GM19324 (cell line): ENCODE data around the gene HOXA3.

ENCODE experiments used
- ATAC-seq: cut with Tn5 transposase; IDR thresholded peaks from one replicate; pipeline ENCODE4 v1.9.1; 2021; ENCODE audit warnings: mild to moderate bottlenecking, moderate library complexity; ENCODE audit not compliant: unreplicated experiment, low FRiP score

Gene HOXA3

GRCh38 chr7:27157702-27158431, 5.5 kb upstream of the HOXA3 start:
- no peak for ATAC-seq

DNA sequence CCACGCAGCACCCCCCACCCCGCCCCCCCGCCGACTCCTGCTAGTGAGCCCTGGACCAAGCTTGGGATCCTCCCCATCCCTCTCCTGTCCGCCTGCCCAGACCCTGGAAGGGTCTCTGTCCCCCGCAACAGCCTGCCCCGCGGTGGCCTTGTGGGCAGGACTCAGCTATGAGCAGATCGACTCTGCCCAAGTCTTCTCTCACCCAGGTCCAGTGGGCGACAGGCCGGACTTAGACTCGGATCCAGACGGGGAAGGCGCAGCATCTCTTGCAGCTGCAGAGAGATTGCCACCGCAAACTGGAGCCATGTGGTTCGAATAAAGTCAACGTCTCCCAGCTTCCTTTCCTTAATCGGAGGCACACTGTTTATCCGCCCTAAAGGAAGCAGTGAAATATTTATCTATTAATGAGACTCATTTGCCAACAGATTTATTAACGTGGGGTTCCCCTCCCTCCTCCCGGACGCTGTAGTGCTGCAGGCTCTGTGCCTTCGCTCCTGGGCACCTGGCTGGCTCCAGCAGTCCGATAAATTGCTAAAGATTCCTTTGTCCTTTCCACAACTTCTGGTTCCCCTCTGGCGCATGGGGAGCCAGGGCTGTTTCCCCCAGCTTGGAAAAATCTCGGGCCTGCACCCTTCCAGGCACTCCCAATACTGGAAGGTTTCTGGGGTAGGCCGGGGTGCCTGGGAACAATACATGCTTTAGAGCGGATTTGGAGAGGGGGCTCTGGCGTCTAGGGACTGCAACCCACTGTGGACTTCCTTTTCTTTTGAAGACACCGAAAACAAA, 4.7 kb upstream of the HOXA3 start:
- no peak for ATAC-seq

DNA sequence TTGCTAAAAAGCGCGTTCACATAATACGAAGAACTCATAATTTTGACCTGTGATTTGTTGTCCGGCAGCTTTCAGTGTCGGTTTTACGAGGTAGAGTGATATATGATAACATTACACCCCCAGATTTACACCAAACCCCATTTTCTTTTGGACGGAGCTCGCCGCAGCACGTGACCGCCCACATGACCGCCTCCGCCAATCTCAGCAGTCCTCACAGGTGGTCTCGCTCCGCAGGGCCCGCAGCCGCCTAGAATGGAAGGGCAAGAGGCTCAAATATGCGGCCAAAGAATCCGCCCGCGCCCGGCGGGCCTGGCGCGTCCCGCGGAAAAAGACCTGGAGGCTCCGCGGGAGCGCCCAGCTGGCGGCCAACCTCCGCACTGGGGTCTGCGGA, 4.1 kb upstream of the HOXA3 start, which contains the start of gene HOXA7:
HOXA7 (minus strand) TSS at position 168 of the 391 bp plus-strand sequence; CDS start at position 38, 130 bp downstream.
- no peak for ATAC-seq

DNA sequence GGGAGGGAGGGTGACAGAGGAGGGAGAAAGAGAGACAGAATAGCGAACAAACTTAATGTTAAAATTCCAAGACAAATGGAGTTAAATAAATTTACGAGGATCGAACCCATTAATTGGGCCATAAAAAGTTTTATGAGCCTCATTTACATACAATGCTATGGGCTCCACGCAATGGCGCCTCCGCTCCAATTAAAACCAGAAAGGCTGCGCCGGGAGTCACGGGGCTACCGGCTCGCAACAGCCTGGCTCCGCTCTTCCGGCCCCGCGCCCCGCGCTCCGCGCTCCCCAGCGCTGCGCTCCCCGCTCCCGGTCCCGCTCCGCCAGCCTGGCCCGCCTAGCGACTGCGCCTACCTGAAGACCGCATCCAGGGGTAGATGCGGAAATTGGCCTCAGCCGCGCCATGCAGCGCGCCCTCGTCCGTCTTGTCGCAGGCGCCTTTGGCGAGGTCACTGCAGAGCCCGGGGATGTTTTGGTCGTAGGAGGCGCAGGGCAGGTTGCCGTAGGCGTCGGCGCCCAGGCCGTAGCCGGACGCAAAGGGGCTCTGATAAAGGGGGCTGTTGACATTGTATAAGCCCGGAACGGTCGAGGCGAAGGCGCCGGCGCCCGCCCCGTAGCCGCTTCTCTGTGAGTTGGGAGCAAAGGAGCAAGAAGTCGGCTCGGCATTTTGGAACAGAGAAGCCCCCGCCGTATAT, 3.6 kb upstream of the HOXA3 start:
- no peak for ATAC-seq

DNA sequence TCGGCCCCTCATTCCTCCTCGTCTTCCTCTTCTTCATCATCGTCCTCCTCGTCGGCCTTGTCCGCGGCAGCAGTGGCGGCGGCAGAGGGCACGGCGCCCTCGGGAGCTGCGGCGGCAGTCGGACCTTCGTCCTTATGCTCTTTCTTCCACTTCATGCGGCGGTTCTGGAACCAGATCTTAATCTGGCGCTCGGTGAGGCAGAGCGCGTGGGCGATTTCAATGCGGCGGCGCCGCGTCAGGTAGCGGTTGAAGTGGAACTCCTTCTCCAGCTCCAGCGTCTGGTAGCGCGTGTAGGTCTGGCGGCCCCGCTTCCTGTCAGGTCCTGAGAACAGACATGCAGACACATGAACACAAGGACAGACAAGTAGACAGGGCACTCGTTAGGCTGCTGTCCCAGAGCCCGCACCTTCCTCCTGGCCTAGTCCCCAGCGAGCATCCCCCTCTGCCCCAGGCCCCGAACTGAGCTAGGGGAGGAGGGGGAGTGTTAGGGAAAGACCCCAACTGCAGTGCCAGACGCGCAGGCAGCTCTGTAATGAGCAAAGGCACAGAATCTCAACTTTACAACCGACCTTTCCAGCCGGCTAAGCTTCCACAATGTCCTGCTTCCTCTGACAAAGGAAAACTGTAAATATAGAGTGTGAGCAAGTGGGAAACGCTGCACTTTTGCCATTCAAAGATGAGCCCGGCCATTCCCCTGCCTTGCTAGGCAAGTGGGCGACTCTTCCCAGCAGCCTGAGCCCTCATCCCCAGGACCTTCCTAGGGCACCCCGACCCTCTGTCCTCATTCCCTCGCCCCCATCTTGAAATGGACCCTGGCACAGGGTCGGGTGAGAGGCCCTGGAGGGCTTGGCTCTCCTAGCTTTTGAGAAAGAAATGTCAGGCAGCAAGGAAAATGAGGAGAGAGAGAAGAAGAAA, 2.8 kb upstream of the HOXA3 start:
- ATAC-seq, result no peak

- ATAC-seq, result no peak
Measured at GRCh38 chr7:27154369-27154768, 2.0 kb upstream of the HOXA3 start.

GRCh38 chr7:27153526-27153925, 1.1 kb upstream of the HOXA3 start:
- no peak for ATAC-seq

- no peak for ATAC-seq
Measured at GRCh38 chr7:27152816-27153442, 546 bp upstream of the HOXA3 start.

- ATAC-seq, result no peak
Measured at GRCh38 chr7:27151341-27151930, 947 bp downstream of the HOXA3 start.

DNA sequence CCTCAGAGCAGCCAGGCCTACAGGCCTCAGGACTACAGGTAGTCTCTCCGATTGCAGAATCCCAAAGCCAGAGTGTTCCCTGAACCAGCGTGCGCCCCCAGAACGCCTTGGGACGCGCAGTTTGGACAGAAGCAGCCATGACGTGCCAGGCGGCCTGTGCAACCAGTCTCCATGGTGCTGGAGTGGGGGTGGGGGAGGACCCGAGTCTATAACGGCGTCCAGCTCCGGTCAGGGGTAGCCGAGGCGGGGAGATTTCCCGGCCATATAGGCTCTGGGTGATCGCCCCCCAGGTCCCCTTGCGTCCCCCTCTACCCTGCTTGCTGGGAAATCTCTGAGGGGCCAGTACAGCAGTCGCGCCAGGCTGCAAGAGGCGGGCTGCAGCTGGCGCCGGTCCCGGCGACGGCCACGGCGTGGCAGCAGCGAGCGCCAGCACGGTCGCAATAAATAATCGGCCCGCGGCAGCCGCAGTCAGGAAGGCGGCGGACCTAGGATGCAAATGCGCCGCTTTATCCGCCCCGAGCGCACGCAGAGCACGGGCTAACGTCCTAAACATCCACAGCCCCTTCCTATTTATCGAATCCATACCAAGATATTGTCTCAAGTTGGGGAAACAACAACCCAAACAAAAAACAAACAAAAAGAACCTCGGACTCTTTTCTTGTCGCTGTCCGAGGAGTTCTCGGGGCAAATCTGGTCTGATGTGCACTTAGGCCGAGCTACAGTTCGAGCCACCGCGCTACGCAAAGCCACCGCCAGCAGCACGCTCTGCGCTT, 1.6 kb downstream of the HOXA3 start:
- peak; percentile 77 for ATAC-seq

DNA sequence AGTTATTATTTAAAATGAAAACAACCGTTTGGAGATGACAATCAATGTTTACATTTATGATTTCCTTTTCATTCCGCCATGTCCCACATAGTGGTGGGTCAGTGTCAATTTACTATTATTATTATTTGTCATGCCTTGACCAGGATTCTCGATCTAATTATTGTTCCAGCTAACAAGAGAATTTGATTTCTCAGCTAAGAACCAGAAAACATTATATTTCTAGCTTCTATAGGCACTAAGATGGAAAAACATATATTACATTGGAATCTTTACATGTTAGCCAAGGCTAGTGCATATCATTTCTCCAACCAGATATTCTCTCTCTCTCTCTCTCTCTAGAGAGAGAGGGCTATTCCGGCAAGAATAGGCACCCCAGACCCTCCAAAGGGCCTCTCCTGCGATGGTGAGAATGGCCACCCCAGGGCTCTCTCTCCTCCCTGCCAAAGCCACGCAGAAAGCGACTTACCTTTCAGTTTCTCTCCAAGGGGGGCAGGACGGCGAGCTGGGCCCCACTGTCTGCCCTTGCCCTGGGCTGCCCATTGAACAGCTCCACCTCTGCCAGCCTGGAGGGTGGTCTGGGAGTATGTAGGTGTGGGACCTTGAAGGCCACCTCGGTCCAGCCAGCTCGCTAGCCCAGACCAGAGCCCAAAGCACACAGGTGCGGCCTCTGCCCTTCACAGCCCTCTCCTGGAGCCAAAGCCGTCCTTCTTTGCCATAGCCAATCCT, 2.4 kb downstream of the HOXA3 start:
- ATAC-seq, result no peak

GRCh38 chr7:27148756-27149641, 3.4 kb downstream of the HOXA3 start:
- ATAC-seq, result no peak

- no peak for ATAC-seq
Measured at GRCh38 chr7:27148031-27148755, 4.2 kb downstream of the HOXA3 start.

GRCh38 chr7:27147199-27148030, 5.0 kb downstream of the HOXA3 start, which contains the start of gene HOXA6:
TSS of gene HOXA6 (minus strand) at chr7:27147774. CDS start at chr7:27147749, 25 bp downstream.
- ATAC-seq, result no peak

GRCh38 chr7:27146491-27147198, 5.7 kb downstream of the HOXA3 start:
- no peak for ATAC-seq
